ENCODE results near the gene TMEM138.

Gene TMEM138

DNA sequence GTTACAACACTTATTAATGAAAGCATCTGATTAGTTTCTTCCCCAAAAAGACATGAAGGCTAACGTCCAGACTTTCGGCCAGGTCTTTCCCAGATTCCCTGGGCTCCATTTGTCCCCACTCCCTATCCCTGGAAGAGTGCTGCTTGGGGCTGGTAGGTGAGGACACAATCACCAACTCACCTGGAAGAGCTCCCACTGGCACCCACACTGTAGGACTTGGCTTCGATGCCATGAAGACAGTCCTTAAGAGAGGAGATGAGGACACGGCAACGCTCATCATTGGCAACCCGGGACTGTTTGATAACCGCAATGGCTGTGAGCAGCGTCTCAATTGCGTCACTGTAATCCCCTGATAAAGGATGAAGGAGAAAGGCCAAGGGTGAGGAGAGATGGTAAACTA lies 49.4 kb downstream of the TMEM138 start:
- no peak for DNase-seq (ENCODE audit: low read depth)
- no peak for TF ChIP-seq CTCF (conservative IDR thresholded peaks at IDR 0.05; ENCODE audit: low read depth, low read length)
- no peak overlapping the region for H3K4me3 ChIP-seq (ENCODE audit: low read depth, low read length)

GRCh38 chr11:61413496-61413895 lies 51.3 kb downstream of the TMEM138 start:
- H3K4me3 ChIP-seq (ENCODE audit: low read depth, low read length) = no peak overlapping the region
- no peak for TF ChIP-seq CTCF (conservative IDR thresholded peaks at IDR 0.05; ENCODE audit: low read depth, low read length)
- no peak for DNase-seq (ENCODE audit: low read depth)

DNA sequence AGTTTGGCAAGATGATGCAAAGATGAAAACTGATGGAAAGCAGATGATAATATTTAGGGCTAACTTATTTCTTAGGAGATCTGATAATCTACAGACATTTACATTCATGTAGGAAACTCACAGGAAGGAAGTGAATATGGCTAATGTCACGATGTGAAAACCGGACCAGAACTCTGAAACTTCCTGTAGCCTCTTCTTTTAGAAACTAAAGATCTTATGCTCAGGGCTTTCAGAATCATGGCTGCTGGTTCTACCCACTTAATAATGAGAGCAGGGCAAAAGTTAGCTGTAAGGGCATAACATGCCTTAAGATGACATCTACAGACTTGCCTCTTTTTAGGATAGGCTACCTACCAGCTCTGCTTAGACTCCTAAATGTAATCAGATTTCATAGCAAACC lies 52.4 kb downstream of the TMEM138 start:
- no peak for TF ChIP-seq CTCF (conservative IDR thresholded peaks at IDR 0.05; ENCODE audit: low read depth, low read length)
- no peak for DNase-seq (ENCODE audit: low read depth)

DNA sequence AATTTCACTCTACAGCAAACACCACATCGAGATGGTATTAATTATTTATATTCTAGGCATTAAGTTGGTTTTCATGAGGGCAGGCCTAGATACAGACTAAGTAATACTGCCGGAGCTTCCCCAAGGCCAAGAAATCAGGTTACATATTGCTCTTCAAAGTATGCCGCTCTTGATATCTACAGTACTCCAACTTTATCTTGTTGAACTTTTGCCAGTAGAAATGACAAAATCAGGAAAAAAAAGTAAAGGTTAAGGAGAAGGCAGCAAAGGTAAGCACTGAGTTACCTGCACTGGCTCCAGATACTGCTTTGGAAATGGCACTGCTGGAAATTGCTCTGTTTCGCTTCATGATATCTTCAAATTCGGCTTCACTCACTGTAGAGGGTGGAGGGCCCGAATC lies 53.2 kb downstream of the TMEM138 start:
- TF ChIP-seq CTCF (conservative IDR thresholded peaks at IDR 0.05; ENCODE audit: low read depth, low read length) = no peak
- no peak for DNase-seq (ENCODE audit: low read depth)
- H3K4me3 ChIP-seq (ENCODE audit: low read depth, low read length) = no peak overlapping the region

More for the DNA sequence above, 52.4 kb downstream of the TMEM138 start:
- H3K4me3 ChIP-seq (ENCODE audit: low read depth, low read length) = no peak overlapping the region

- no peak overlapping the region for H3K4me3 ChIP-seq (ENCODE audit: low read depth, low read length)
- no peak for DNase-seq (ENCODE audit: low read depth)
- no peak for TF ChIP-seq CTCF (conservative IDR thresholded peaks at IDR 0.05; ENCODE audit: low read depth, low read length)
Measured at GRCh38 chr11:61416941-61417340, 54.8 kb downstream of the TMEM138 start.

- no peak overlapping the region for H3K4me3 ChIP-seq (ENCODE audit: low read depth, low read length)
- DNase-seq (ENCODE audit: low read depth) = peak; percentile 47
- no peak for TF ChIP-seq CTCF (conservative IDR thresholded peaks at IDR 0.05; ENCODE audit: low read depth, low read length)
Measured at GRCh38 chr11:61417670-61418069, 55.5 kb downstream of the TMEM138 start.

GRCh38 chr11:61418136-61418535 lies 56.0 kb downstream of the TMEM138 start:
- no peak for DNase-seq (ENCODE audit: low read depth)
- H3K4me3 ChIP-seq (ENCODE audit: low read depth, low read length) = no peak overlapping the region
- no peak for TF ChIP-seq CTCF (conservative IDR thresholded peaks at IDR 0.05; ENCODE audit: low read depth, low read length)

All from choroid plexus epithelial cell (primary cell).